HG03432 (cell line): Measurements from ENCODE around the gene HS3ST3A1.

Source experiments
- ATAC-seq: cut with Tn5 transposase; IDR thresholded peaks from one replicate; pipeline ENCODE4 v1.9.1; 2021; ENCODE audit warnings: mild to moderate bottlenecking, moderate library complexity; ENCODE audit not compliant: unreplicated experiment

The HS3ST3A1 gene

GRCh38 chr17:13598353-13599167 is 3.2 kb downstream of the HS3ST3A1 start:
- ATAC-seq = no peak

GRCh38 chr17:13597723-13598347 is 3.9 kb downstream of the HS3ST3A1 start:
- ATAC-seq = no peak

GRCh38 chr17:13596241-13596923 is 5.3 kb downstream of the HS3ST3A1 start:
- ATAC-seq = no peak

GRCh38 chr17:13595599-13595899 is 6.2 kb downstream of the HS3ST3A1 start:
- ATAC-seq = no peak

GRCh38 chr17:13594762-13595598 is 6.7 kb downstream of the HS3ST3A1 start:
- no peak for ATAC-seq

GRCh38 chr17:13594310-13594709 is 7.4 kb downstream of the HS3ST3A1 start:
- no peak for ATAC-seq

- ATAC-seq = no peak
Measured at GRCh38 chr17:13593757-13594156, 8.0 kb downstream of the HS3ST3A1 start.

GRCh38 chr17:13593021-13593751 is 8.5 kb downstream of the HS3ST3A1 start:
- no peak for ATAC-seq

GRCh38 chr17:13592427-13592826 is 9.3 kb downstream of the HS3ST3A1 start:
- no peak for ATAC-seq

GRCh38 chr17:13590441-13590840 is 11.3 kb downstream of the HS3ST3A1 start:
- no peak for ATAC-seq

- ATAC-seq = no peak
Measured at GRCh38 chr17:13589658-13590057, 12.1 kb downstream of the HS3ST3A1 start.

GRCh38 chr17:13587487-13588338 is 14.0 kb downstream of the HS3ST3A1 start:
- no peak for ATAC-seq

- no peak for ATAC-seq
Measured at GRCh38 chr17:13584701-13585080, 17.0 kb downstream of the HS3ST3A1 start.

GRCh38 chr17:13583996-13584700 is 17.6 kb downstream of the HS3ST3A1 start:
- no peak for ATAC-seq

- ATAC-seq = no peak
Measured at GRCh38 chr17:13582776-13583547, 18.8 kb downstream of the HS3ST3A1 start.

GRCh38 chr17:13581925-13582324 is 19.8 kb downstream of the HS3ST3A1 start:
- ATAC-seq = no peak

GRCh38 chr17:13580790-13581189 is 20.9 kb downstream of the HS3ST3A1 start:
- ATAC-seq = no peak
